HTR-8/SVneo (cell line): ENCODE data around the gene PDE4D.

Experiments used
- DNase-seq: peaks from one replicate; pipeline ENCODE4 v3.0.0; 2011; ENCODE audit warnings: low spot score, mixed read lengths; ENCODE audit not compliant: insufficient read length
- FAIRE-seq: peaks from 2 replicates; lab custom pipeline; 2011; peaks lifted over from hg19 to GRCh38; lab: Jason Lieb, UNC

The PDE4D gene

DNA sequence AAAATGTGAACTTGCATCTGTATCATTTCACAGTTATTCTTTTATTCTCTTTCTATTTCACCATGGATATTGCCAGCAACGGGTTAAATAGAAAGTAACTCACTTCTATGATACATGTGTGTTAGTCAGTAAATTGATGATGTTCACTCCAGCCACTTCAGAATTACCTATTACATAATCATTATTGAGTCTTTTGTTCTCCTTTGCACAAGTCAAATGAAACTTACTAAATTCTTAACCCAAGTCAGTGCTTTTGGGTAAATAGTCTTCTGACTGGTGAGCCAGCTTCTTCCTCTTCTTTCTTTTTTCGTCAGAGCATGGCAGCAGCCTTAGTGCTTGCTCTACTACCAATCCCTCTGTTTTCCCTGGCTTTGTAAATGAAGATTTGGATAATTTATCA is 966.3 kb downstream of the PDE4D start:
- DNase-seq = no peak
- FAIRE-seq = no peak

DNA sequence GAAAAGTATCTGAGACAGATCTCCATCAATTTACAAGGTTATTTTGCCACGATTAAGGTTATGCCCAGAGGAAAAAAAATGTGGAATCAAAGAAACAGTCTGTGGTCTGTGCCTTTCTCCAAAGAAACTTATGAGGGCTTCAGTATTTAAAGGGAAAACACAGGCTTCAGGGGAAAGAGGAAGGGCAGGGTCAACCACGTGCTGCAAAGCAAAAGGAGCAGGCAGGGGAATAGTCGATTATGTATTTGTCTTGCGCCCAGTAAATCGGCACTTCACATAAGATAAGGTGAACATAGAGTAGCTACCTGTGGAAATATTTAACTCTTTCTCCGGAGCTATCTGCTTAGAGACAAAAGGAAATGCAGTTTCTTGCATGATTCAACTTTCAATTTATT is 967.0 kb downstream of the PDE4D start:
- FAIRE-seq = no peak

GRCh38 chr5:58925627-58926540 is 967.6 kb downstream of the PDE4D start:
- DNase-seq (no peak), FAIRE-seq (no peak)

More for the DNA sequence above, 967.0 kb downstream of the PDE4D start:
- no peak for DNase-seq

DNA sequence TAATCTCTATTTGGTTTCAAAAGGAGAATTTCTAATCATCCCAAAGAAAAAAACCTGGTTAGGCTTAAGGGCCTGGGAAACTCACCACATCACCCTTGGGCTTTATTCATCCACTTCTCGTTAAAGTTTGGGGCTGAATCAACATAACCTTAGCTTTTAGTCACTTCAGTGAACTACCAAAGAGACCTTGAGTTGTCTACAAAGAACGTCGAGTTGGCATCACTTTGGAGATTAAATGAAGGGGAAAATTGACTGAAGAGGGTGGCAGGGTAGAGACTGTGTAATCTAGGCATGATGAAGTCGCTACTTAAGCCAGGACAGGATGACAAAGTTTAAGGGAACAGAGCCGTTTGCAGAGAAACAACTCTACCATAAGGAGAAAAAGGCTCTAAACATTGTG is 969.2 kb downstream of the PDE4D start:
- DNase-seq (no peak), FAIRE-seq (no peak)

GRCh38 chr5:58923355-58923754 is 970.2 kb downstream of the PDE4D start:
- FAIRE-seq = no peak
- DNase-seq = no peak

DNA sequence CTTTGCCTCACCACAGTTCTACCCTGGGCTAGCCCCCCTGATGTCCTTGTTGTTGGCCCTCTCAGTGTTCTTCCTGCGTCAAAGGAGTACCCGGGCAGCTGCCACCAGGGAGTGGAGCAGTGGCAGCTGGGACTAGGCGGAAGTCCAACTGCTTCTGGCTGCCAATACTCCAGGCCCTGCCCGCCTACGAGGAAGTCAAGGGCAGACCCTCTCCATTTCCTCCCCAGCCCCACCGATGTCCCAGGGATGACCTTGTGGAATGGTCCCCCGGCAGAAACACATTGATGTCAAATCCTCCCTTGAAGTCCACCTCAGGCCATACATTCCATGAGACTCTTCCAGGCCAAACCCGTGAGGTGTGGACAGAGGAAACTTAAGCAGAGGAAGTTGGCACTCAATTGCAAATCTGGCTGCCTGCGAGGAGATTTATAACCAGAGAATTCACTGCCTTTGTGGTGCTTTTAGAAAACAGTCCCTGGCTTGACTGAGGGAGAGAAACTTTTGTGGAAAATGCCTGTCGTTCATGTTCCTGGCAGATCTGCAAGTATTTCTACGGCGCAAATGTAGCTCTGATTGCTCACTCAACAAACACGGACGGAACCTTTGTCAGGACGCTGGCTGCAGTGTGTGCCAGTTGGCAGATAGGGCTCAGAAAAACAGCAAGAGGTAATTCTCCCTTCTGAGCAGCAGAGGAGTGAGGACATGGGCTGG is 970.9 kb downstream of the PDE4D start:
- DNase-seq (no peak), FAIRE-seq (no peak)

- FAIRE-seq (no peak), DNase-seq (no peak)
Observed at GRCh38 chr5:58921159-58921558, 972.4 kb downstream of the PDE4D start.

DNA sequence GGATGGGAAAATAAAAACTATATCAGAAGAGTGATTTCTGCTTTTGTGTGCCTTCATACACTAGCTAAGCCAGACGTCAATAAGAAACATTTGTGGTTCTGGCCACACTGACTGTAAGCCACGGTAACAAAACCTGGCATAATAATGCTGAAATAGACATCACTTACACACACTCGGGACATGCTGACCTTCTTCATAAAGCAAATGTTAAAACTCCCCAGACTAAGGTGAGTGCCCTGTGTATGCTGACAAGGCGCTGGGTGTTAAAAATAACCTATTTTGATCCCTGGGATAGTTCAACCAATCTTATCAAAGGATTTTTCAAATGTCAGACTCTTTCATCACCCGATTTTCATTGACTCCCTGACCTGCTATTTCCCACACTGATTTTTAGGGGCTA is 973.7 kb downstream of the PDE4D start:
- FAIRE-seq = no peak
- DNase-seq = no peak
